Activated B cell treated with CpG ODN at 0.5 μM for 24 hours (primary cell): ENCODE data around the gene NEIL1. TPM values are rescaled to one million over a fixed set of nuclear protein-coding genes. Genes with fewer than 3 reads are reported as not detected.
"Not testable (repeated sequence)": the region's sequence is repeated elsewhere in the genome, so short reads cannot be mapped to it uniquely, and the experiment has no call there.

ENCODE experiments used
- ATAC-seq: fragments of 200-7000 bp; cut with Tn5 transposase; one replicate; pipeline ENCODE4 v1.10.0; 2021; ENCODE audit warnings: low read depth, mild to moderate bottlenecking, moderate library complexity
- CTCF ChIA-PET: fragments of 350-600 bp; sonication (Branson Sonifier 250); formaldehyde crosslinking; loops from one replicate; lab custom pipeline; 2021; ENCODE audit warnings: antibody characterized with exemption; lab: Charles Lee
- POLR2A ChIA-PET: fragments of 350-600 bp; sonication (Branson Sonifier 250); formaldehyde crosslinking; loops from one replicate; lab custom pipeline; 2021; ENCODE audit warnings: antibody characterized with exemption; lab: Charles Lee
- DNase-seq: peaks from one replicate; pipeline ENCODE4 v3.0.0; 2022
- H3K27ac Mint-ChIP-seq: one replicate; pipeline ENCODE4 v1.8.0; 2020; ENCODE audit warnings: mixed read lengths
- H3K27me3 Mint-ChIP-seq: one replicate; pipeline ENCODE4 v1.8.0; 2021; ENCODE audit warnings: mixed read lengths
- H3K36me3 Mint-ChIP-seq: one replicate; pipeline ENCODE4 v1.8.0; 2021; ENCODE audit warnings: low read depth, mixed read lengths
- H3K4me1 Mint-ChIP-seq: one replicate; pipeline ENCODE4 v1.8.0; 2021; ENCODE audit warnings: mixed read lengths
- H3K4me3 Mint-ChIP-seq: one replicate; pipeline ENCODE4 v1.8.0; 2020; ENCODE audit warnings: mild to moderate bottlenecking, mixed read lengths
- H3K9me3 Mint-ChIP-seq: one replicate; pipeline ENCODE4 v1.8.0; 2020; ENCODE audit warnings: mixed read lengths
- intact Hi-C: fragments of 100-400 bp; cut with micrococcal nuclease; formaldehyde crosslinking; loops from one replicate; pipeline ENCODE4 v1.15.1; 2024
- total RNA-seq: library from RNA; stranded (reverse); gene quantifications from 2 replicates; pipeline ENCODE4 v1.2.3, GENCODE V29; 2022
- TF ChIP-seq, protein P1 (sequence below): fragments of 200-600 bp; IDR thresholded peaks from one replicate; pipeline ENCODE4 v1.8.0; 2022; ENCODE audit warnings: antibody characterized with exemption, mild to moderate bottlenecking

The NEIL1 gene
- total RNA-seq, 1 donor from 2014 or later, result 35.8 TPM

DNA sequence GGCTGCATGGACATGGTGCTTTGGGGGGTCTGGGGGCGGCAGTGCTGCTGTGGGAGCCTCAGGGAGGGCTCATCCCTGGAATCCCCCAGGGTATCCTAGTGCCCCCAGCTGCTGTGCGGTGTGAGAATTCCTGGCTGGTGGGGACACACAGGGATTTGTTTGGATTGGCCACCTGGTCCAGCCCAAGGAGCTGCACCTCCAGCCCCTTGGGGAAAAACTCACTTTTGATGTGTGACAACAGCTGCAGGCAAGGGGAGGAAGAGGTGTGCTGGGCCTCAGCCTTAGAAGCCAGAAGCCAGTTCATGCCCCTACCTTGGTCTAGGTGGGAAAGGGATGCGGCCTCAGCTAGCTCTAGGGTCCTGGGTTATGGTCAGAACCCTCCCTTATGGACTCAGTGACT, 19.3 kb upstream of the NEIL1 start:
- ATAC-seq (no peak), DNase-seq (no peak)
- ChIA-PET POLR2A (no interaction called here), CTCF (no interaction called here)
- intact Hi-C loops, result loop anchor here (10.0 kb wide), 1 partner anchor 83 kb away; no protein-coding TSS in a partner anchor
- no peaks in the 10 kb centered on the region for H3K9me3 Mint-ChIP-seq
- TF ChIP-seq, protein P1, sequence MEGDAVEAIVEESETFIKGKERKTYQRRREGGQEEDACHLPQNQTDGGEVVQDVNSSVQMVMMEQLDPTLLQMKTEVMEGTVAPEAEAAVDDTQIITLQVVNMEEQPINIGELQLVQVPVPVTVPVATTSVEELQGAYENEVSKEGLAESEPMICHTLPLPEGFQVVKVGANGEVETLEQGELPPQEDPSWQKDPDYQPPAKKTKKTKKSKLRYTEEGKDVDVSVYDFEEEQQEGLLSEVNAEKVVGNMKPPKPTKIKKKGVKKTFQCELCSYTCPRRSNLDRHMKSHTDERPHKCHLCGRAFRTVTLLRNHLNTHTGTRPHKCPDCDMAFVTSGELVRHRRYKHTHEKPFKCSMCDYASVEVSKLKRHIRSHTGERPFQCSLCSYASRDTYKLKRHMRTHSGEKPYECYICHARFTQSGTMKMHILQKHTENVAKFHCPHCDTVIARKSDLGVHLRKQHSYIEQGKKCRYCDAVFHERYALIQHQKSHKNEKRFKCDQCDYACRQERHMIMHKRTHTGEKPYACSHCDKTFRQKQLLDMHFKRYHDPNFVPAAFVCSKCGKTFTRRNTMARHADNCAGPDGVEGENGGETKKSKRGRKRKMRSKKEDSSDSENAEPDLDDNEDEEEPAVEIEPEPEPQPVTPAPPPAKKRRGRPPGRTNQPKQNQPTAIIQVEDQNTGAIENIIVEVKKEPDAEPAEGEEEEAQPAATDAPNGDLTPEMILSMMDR, result no peak
- peaks cover 6% of the 10 kb centered on the region for H3K27me3 Mint-ChIP-seq
- no peak overlapping the region for H3K27ac Mint-ChIP-seq
- H3K4me3 Mint-ChIP-seq, result no peak overlapping the region
- H3K36me3 Mint-ChIP-seq, result no peaks in the 10 kb centered on the region
- H3K4me1 Mint-ChIP-seq, result no peaks in the 10 kb centered on the region

DNA sequence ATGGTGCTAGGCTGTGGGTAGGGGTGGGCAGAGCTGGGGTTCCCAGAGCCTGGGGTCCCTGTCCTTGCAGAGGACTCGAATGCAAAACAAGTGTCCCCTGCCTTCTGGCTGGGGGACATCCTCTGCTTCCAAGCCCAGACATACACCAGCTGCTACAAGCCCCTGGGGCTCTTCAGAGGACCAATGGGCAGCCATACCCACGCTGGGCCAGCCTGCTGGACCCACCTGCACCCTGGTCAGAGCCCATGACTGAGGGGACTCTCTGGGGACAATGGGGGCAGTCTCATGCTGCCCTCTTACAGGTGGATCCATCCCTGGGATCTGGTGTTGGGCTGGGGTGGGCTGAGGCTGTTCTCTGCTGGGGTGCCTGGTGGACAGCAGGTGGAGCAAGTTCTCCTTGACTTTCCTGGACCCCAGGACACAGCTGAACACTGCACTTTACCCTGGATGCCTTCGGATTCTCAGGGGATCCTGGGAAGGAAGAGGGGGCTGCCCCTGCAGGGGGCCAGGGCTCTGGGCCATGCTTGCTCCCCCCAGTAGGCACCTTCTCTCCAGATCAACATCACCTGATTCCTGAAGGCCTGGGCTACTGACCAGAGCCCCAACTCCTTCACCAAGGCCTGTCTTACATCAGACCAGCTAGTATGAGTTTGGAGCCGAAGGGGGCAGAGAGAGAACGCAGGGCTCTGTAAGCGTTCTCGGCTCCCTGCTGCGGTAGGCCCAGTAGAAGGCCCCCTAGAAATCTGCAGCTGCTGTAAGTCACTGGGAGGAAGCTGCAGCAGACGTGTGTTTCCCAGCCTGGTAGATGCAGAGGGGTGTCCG, 18.1 kb upstream of the NEIL1 start:
- no peak for ATAC-seq
- peaks cover 6% of the 10 kb centered on the region for H3K27me3 Mint-ChIP-seq
- no peaks in the 10 kb centered on the region for H3K36me3 Mint-ChIP-seq
- TF ChIP-seq, protein P1, result no peak
- no peak overlapping the region for H3K4me3 Mint-ChIP-seq
- no peaks in the 10 kb centered on the region for H3K4me1 Mint-ChIP-seq
- DNase-seq, result no peak
- POLR2A ChIA-PET, result no interaction called here
- H3K27ac Mint-ChIP-seq, result no peak overlapping the region
- CTCF ChIA-PET, result interaction anchor here (1.2 kb wide), 1 partner anchor 37 kb away, joined by 3 read pairs; no protein-coding TSS in a partner anchor
- no peaks in the 10 kb centered on the region for H3K9me3 Mint-ChIP-seq
- intact Hi-C loops, result loop anchor here (10.0 kb wide), 1 partner anchor 84 kb away; no protein-coding TSS in a partner anchor

- POLR2A ChIA-PET, result no interaction called here
- H3K9me3 Mint-ChIP-seq, result no peaks in the 10 kb centered on the region
- H3K27ac Mint-ChIP-seq, result no peak overlapping the region
- peaks cover 6% of the 10 kb centered on the region for H3K27me3 Mint-ChIP-seq
- H3K36me3 Mint-ChIP-seq, result no peaks in the 10 kb centered on the region
- TF ChIP-seq, protein P1, result no peak
- H3K4me3 Mint-ChIP-seq, result no peak overlapping the region
- intact Hi-C loops, result loop anchor here (10.0 kb wide), 1 partner anchor 85 kb away; no protein-coding TSS in a partner anchor
- no peaks in the 10 kb centered on the region for H3K4me1 Mint-ChIP-seq
- DNase-seq, result no peak
- CTCF ChIA-PET, result no interaction called here
- no peak for ATAC-seq
These were observed 17.3 kb upstream of the NEIL1 start for GRCh38 chr15:75329571-75329970.

DNA sequence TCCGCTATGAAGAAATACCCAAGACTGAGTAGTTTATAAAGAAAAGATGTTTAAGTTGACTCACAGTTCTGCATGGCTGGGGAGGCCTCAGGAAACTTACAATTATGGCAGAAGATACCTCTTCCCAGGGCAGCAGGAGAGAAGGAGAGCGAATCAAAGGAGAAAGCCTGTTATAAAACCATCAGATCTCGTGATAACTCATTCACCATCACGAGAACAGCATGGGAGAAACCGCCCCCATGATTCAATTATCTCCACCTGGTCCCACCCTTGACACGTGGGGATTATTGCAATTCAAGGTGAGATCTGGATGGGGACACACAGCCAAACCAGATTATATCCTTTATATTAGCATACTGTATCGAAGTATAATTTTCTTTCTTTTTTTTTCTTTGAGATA, 14.7 kb upstream of the NEIL1 start:
- H3K4me3 Mint-ChIP-seq, ATAC-seq, H3K36me3 Mint-ChIP-seq, H3K9me3 Mint-ChIP-seq, POLR2A ChIA-PET, DNase-seq, CTCF ChIA-PET, H3K27me3 Mint-ChIP-seq, H3K27ac Mint-ChIP-seq: not testable (repeated sequence)
- intact Hi-C loops, result loop anchor here (10.0 kb wide), 1 partner anchor 63 kb away; no protein-coding TSS in a partner anchor
- peaks cover 17% of the 10 kb centered on the region for H3K4me1 Mint-ChIP-seq

DNA sequence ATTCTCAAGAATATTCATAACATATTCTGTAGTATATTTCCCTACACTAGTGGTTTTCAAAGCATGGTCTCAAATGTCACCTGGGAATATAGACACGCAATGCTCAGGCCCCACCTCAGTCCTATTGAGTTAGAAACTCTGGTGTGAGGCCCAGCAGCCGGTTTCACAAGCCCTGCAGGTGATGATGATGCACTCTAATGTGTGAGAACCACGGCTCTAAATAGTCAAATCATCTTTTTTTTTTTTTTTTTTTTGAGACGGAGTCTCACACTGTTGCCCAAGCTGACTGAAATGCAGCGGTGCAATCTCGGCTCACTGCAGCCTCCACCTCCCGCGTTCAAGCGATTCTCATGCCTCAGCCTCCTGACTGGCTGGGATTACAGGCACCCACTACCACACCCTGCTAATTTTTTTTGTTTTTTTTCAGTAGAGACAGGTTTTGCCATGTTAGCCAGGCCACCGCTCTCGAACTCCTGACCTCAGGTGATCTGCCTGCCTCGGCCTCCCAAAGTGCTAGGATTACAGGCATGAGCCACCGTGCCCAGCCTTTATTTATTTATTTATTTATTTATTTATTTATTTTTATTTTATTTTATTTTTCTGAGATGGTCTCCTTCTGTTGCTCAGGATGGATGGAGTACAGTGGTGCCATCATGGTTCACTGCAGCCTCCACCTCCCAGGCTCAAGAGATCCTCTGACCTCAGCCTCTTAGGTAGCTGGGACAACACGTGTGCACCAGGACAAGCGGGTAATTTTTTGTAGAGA, 13.0 kb upstream of the NEIL1 start:
- H3K9me3 Mint-ChIP-seq, ATAC-seq, DNase-seq, H3K27ac Mint-ChIP-seq, H3K4me3 Mint-ChIP-seq, POLR2A ChIA-PET, H3K36me3 Mint-ChIP-seq, CTCF ChIA-PET, H3K27me3 Mint-ChIP-seq: not testable (repeated sequence)
- intact Hi-C loops, result loop anchor here (10.0 kb wide), 1 partner anchor 61 kb away; no protein-coding TSS in a partner anchor
- peaks cover 20% of the 10 kb centered on the region for H3K4me1 Mint-ChIP-seq
